H1 (cell line): ENCODE data around the gene INF2.
"Not testable (repeated sequence)": the region's sequence is repeated elsewhere in the genome, so short reads cannot be mapped to it uniquely, and the experiment has no call there.

Experiments
- CHD2 ChIP-seq: IDR thresholded peaks from 2 replicates; pipeline ENCODE4 v1.6.1; 2012; ENCODE audit warnings: low read length, improper control_type of control experiment
- CREB1 ChIP-seq: IDR thresholded peaks from 2 replicates; pipeline ENCODE4 v1.6.1; 2012; ENCODE audit warnings: inconsistent platforms
- CTCF ChIP-seq, 3 experiments: IDR thresholded peaks; 1 replicate in 2 of 3; 2 replicates in 1 of 3; pipeline versions ENCODE4 v1.5.1 to v1.6.1; 2011; ENCODE audit warnings: low read length in 3 of 3, mild to moderate bottlenecking in 3 of 3, inconsistent platforms in 2 of 3, low read depth in 1 of 3, moderate library complexity in 1 of 3; ENCODE audit not compliant: insufficient read depth in 1 of 3; ENCODE audit errors: control extremely low read depth in 1 of 3
- E2F6 ChIP-seq: IDR thresholded peaks from 2 replicates; pipeline ENCODE4 v1.6.1; 2012; ENCODE audit warnings: inconsistent platforms
- GABPA ChIP-seq: IDR thresholded peaks from 2 replicates; pipeline ENCODE4 v1.6.1; 2011; ENCODE audit warnings: mild to moderate bottlenecking, low read length, moderate library complexity, borderline replicate concordance; ENCODE audit not compliant: insufficient read depth
- HDAC2 ChIP-seq, 2 experiments: fragments of 300-600 bp in 1 of 2; sonication (generic) in 1 of 2; IDR thresholded peaks; 2 replicates each; pipeline ENCODE4 v1.6.1; 2011 to 2012; ENCODE audit warnings: low read depth in 2 of 2, low read length in 2 of 2, mild to moderate bottlenecking in 2 of 2, moderate library complexity in 2 of 2, borderline replicate concordance in 1 of 2, inconsistent platforms in 1 of 2
- POLR2A ChIP-seq, 2 experiments: IDR thresholded peaks; 1 replicate in 1 of 2; 2 replicates in 1 of 2; pipeline ENCODE4 v1.6.1; 2011; ENCODE audit warnings: low read depth in 2 of 2, low read length in 2 of 2, mild to moderate bottlenecking in 2 of 2; ENCODE audit errors: control extremely low read depth in 1 of 2

GRCh38 chr14:104672119-104672518 lies 17.3 kb upstream of the INF2 start:
- TF ChIP-seq CREB1; CTCF (IDR thresholded peaks at IDR 0.05; ENCODE audit: control extremely low read depth in 1 of 3, insufficient read depth in 1 of 3, low read depth in 1 of 3, low read length in 3 of 3); E2F6; GABPA; CHD2; POLR2A (IDR thresholded peaks at IDR 0.05; ENCODE audit: control extremely low read depth in 1 of 2, low read depth in 2 of 2, low read length in 2 of 2); HDAC2 (IDR thresholded peaks at IDR 0.05; ENCODE audit: borderline replicate concordance in 1 of 2, low read depth in 2 of 2, low read length in 2 of 2): not testable (repeated sequence)
